Measurements from ENCODE around the gene ASCC1. TPM values are rescaled to one million over a fixed set of nuclear protein-coding genes. Genes with fewer than 3 reads are reported as not detected.
"Not testable (repeated sequence)": the region's sequence is repeated elsewhere in the genome, so short reads cannot be mapped to it uniquely, and the experiment has no call there.

The ASCC1 gene
- total RNA-seq, 1 experiment from 2014 or later, result 27.8 TPM

- no peak overlapping the region for H3K9ac ChIP-seq (ENCODE audit: low read length)
- H3K36me3 ChIP-seq (ENCODE audit: insufficient read depth, low read length), result peaks cover 26% of the 10 kb centered on the region; the same call in 1 of the 2 replicates
- H3K27me3 ChIP-seq (ENCODE audit: low read length), result no peaks in the 10 kb centered on the region
- H3K79me2 ChIP-seq (ENCODE audit: low read length), result peaks cover 34% of the 10 kb centered on the region
- H3K4me1 ChIP-seq (ENCODE audit: low read length), result peaks cover 14% of the 10 kb centered on the region
- H3K27ac ChIP-seq (ENCODE audit: low read length), result no peak overlapping the region
- H3K9me2 ChIP-seq (replicated peaks; ENCODE audit: insufficient read depth, low read length), result no peaks in the 10 kb centered on the region
- DNase-seq, result no peak
- no peaks in the 10 kb centered on the region for H4K20me1 ChIP-seq (ENCODE audit: insufficient read depth, low read depth, low read length)
- H3K4me2 ChIP-seq (ENCODE audit: low read depth, low read length, poor library complexity, severe bottlenecking), result no peak overlapping the region
- no peak overlapping the region for H3K4me3 ChIP-seq (ENCODE audit: low read length)
- no peak overlapping the region for H2AFZ ChIP-seq (ENCODE audit: low read length)
- H3K9me3 ChIP-seq (ENCODE audit: low read length), result no peaks in the 10 kb centered on the region
Observed at GRCh38 chr10:72229261-72230251, 13.5 kb upstream of the ASCC1 start.

GRCh38 chr10:72228318-72228751, 12.3 kb upstream of the ASCC1 start:
- Histone ChIP-seq H3K4me2 (ENCODE audit: low read depth, low read length, poor library complexity, severe bottlenecking) (no peak overlapping the region), H3K79me2 (ENCODE audit: low read length) (peaks cover 44% of the 10 kb centered on the region), H2AFZ (ENCODE audit: low read length) (no peak overlapping the region), H4K20me1 (ENCODE audit: insufficient read depth, low read depth, low read length) (no peaks in the 10 kb centered on the region), H3K27me3 (ENCODE audit: low read length) (no peaks in the 10 kb centered on the region), H3K9me2 (replicated peaks; ENCODE audit: insufficient read depth, low read length) (no peaks in the 10 kb centered on the region), H3K4me1 (ENCODE audit: low read length) (peaks cover 16% of the 10 kb centered on the region), H3K4me3 (ENCODE audit: low read length) (no peak overlapping the region), H3K27ac (ENCODE audit: low read length) (no peak overlapping the region), H3K9me3 (ENCODE audit: low read length) (no peaks in the 10 kb centered on the region), H3K36me3 (ENCODE audit: insufficient read depth, low read length) (peaks cover 25% of the 10 kb centered on the region; the same call in 1 of the 2 replicates), H3K9ac (ENCODE audit: low read length) (no peak overlapping the region)
- DNase-seq, result no peak

GRCh38 chr10:72227826-72228225, 11.8 kb upstream of the ASCC1 start:
- H3K4me2 ChIP-seq (ENCODE audit: low read depth, low read length, poor library complexity, severe bottlenecking), result no peak overlapping the region
- peaks cover 48% of the 10 kb centered on the region for H3K79me2 ChIP-seq (ENCODE audit: low read length)

GRCh38 chr10:72226418-72227027, 10.4 kb upstream of the ASCC1 start:
- no peaks in the 10 kb centered on the region for H3K9me3 ChIP-seq (ENCODE audit: low read length)
- H3K4me2 ChIP-seq (ENCODE audit: low read depth, low read length, poor library complexity, severe bottlenecking), result no peak overlapping the region
- peaks cover 19% of the 10 kb centered on the region; the same call in 1 of the 2 replicates for H3K36me3 ChIP-seq (ENCODE audit: insufficient read depth, low read length)
- H2AFZ ChIP-seq (ENCODE audit: low read length), result no peak overlapping the region
- no peak for DNase-seq
- H3K4me3 ChIP-seq (ENCODE audit: low read length), result no peak overlapping the region
- peaks cover 52% of the 10 kb centered on the region for H3K79me2 ChIP-seq (ENCODE audit: low read length)
- H4K20me1 ChIP-seq (ENCODE audit: insufficient read depth, low read depth, low read length), result no peaks in the 10 kb centered on the region
- H3K4me1 ChIP-seq (ENCODE audit: low read length), result peaks cover 24% of the 10 kb centered on the region
- no peaks in the 10 kb centered on the region for H3K27me3 ChIP-seq (ENCODE audit: low read length)
- H3K9ac ChIP-seq (ENCODE audit: low read length), result no peak overlapping the region
- H3K27ac ChIP-seq (ENCODE audit: low read length), result peak overlapping the region; percentile 32; the same call in 1 of the 2 replicates
- H3K9me2 ChIP-seq (replicated peaks; ENCODE audit: insufficient read depth, low read length), result no peaks in the 10 kb centered on the region

More at GRCh38 chr10:72227826-72228225, 11.8 kb upstream of the ASCC1 start:
- Histone ChIP-seq H3K9ac (ENCODE audit: low read length) (no peak overlapping the region), H2AFZ (ENCODE audit: low read length) (no peak overlapping the region), H3K4me1 (ENCODE audit: low read length) (peaks cover 19% of the 10 kb centered on the region), H3K36me3 (ENCODE audit: insufficient read depth, low read length) (peaks cover 20% of the 10 kb centered on the region; the same call in 1 of the 2 replicates), H3K27ac (ENCODE audit: low read length) (no peak overlapping the region), H3K9me2 (replicated peaks; ENCODE audit: insufficient read depth, low read length) (no peaks in the 10 kb centered on the region), H3K27me3 (ENCODE audit: low read length) (no peaks in the 10 kb centered on the region), H4K20me1 (ENCODE audit: insufficient read depth, low read depth, low read length) (no peaks in the 10 kb centered on the region), H3K9me3 (ENCODE audit: low read length) (no peaks in the 10 kb centered on the region), H3K4me3 (ENCODE audit: low read length) (no peak overlapping the region)
- DNase-seq, result no peak

GRCh38 chr10:72224191-72224590, 8.1 kb upstream of the ASCC1 start:
- H3K27me3 ChIP-seq (ENCODE audit: low read length); H3K4me2 ChIP-seq (ENCODE audit: low read depth, low read length, poor library complexity, severe bottlenecking); DNase-seq; H2AFZ ChIP-seq (ENCODE audit: low read length); H3K9ac ChIP-seq (ENCODE audit: low read length); H3K27ac ChIP-seq (ENCODE audit: low read length); H3K9me2 ChIP-seq (replicated peaks; ENCODE audit: insufficient read depth, low read length); H4K20me1 ChIP-seq (ENCODE audit: insufficient read depth, low read depth, low read length); H3K4me3 ChIP-seq (ENCODE audit: low read length); H3K9me3 ChIP-seq (ENCODE audit: low read length): not testable (repeated sequence)
- H3K36me3 ChIP-seq (ENCODE audit: insufficient read depth, low read length), result peaks cover 11% of the 10 kb centered on the region; the same call in 1 of the 2 replicates
- peaks cover 28% of the 10 kb centered on the region for H3K4me1 ChIP-seq (ENCODE audit: low read length)
- peaks cover 54% of the 10 kb centered on the region for H3K79me2 ChIP-seq (ENCODE audit: low read length)

- Histone ChIP-seq H3K36me3 (ENCODE audit: insufficient read depth, low read length) (peaks cover 11% of the 10 kb centered on the region; the same call in 1 of the 2 replicates), H3K4me3 (ENCODE audit: low read length) (no peak overlapping the region), H3K9ac (ENCODE audit: low read length) (no peak overlapping the region), H2AFZ (ENCODE audit: low read length) (no peak overlapping the region), H3K4me2 (ENCODE audit: low read depth, low read length, poor library complexity, severe bottlenecking) (no peak overlapping the region), H3K27ac (ENCODE audit: low read length) (peak overlapping the region; percentile 3; the same call in 1 of the 2 replicates), H3K79me2 (ENCODE audit: low read length) (peaks cover 55% of the 10 kb centered on the region), H3K9me3 (ENCODE audit: low read length) (no peaks in the 10 kb centered on the region), H3K4me1 (ENCODE audit: low read length) (peaks cover 33% of the 10 kb centered on the region), H4K20me1 (ENCODE audit: insufficient read depth, low read depth, low read length) (no peaks in the 10 kb centered on the region; the same call in 1 of the 2 replicates), H3K27me3 (ENCODE audit: low read length) (no peaks in the 10 kb centered on the region), H3K9me2 (replicated peaks; ENCODE audit: insufficient read depth, low read length) (no peaks in the 10 kb centered on the region)
- no peak for DNase-seq
Observed at GRCh38 chr10:72223743-72224101, 7.6 kb upstream of the ASCC1 start.

GRCh38 chr10:72221278-72221677, 5.2 kb upstream of the ASCC1 start:
- H3K4me1 ChIP-seq (ENCODE audit: low read length), result peaks cover 40% of the 10 kb centered on the region
- H3K4me2 ChIP-seq (ENCODE audit: low read depth, low read length, poor library complexity, severe bottlenecking), result no peak overlapping the region
- peaks cover 11% of the 10 kb centered on the region; the same call in 1 of the 2 replicates for H3K36me3 ChIP-seq (ENCODE audit: insufficient read depth, low read length)
- H3K4me3 ChIP-seq (ENCODE audit: low read length), result no peak overlapping the region
- H4K20me1 ChIP-seq (ENCODE audit: insufficient read depth, low read depth, low read length), result peaks cover 5% of the 10 kb centered on the region; the same call in 1 of the 2 replicates
- H3K27ac ChIP-seq (ENCODE audit: low read length), result no peak overlapping the region
- no peak overlapping the region for H3K9ac ChIP-seq (ENCODE audit: low read length)
- no peaks in the 10 kb centered on the region for H3K9me3 ChIP-seq (ENCODE audit: low read length)
- no peaks in the 10 kb centered on the region for H3K9me2 ChIP-seq (replicated peaks; ENCODE audit: insufficient read depth, low read length)
- DNase-seq, result no peak
- H3K79me2 ChIP-seq (ENCODE audit: low read length), result peaks cover 58% of the 10 kb centered on the region
- H3K27me3 ChIP-seq (ENCODE audit: low read length), result no peaks in the 10 kb centered on the region
- no peak overlapping the region for H2AFZ ChIP-seq (ENCODE audit: low read length)

GRCh38 chr10:72220637-72221036, 4.6 kb upstream of the ASCC1 start:
- Histone ChIP-seq H3K9ac (ENCODE audit: low read length) (no peak overlapping the region), H2AFZ (ENCODE audit: low read length) (no peak overlapping the region), H3K4me1 (ENCODE audit: low read length) (peaks cover 40% of the 10 kb centered on the region), H3K27me3 (ENCODE audit: low read length) (no peaks in the 10 kb centered on the region), H4K20me1 (ENCODE audit: insufficient read depth, low read depth, low read length) (peaks cover 5% of the 10 kb centered on the region; the same call in 1 of the 2 replicates), H3K36me3 (ENCODE audit: insufficient read depth, low read length) (peaks cover 11% of the 10 kb centered on the region; the same call in 1 of the 2 replicates), H3K9me3 (ENCODE audit: low read length) (no peaks in the 10 kb centered on the region), H3K9me2 (replicated peaks; ENCODE audit: insufficient read depth, low read length) (no peaks in the 10 kb centered on the region), H3K4me3 (ENCODE audit: low read length) (no peak overlapping the region), H3K4me2 (ENCODE audit: low read depth, low read length, poor library complexity, severe bottlenecking) (no peak overlapping the region), H3K27ac (ENCODE audit: low read length) (no peak overlapping the region), H3K79me2 (ENCODE audit: low read length) (peaks cover 57% of the 10 kb centered on the region)
- DNase-seq, result peak; percentile 36

Data from Karpas-422 (cell line).